ENCODE results near the gene POU2F1.

DNA sequence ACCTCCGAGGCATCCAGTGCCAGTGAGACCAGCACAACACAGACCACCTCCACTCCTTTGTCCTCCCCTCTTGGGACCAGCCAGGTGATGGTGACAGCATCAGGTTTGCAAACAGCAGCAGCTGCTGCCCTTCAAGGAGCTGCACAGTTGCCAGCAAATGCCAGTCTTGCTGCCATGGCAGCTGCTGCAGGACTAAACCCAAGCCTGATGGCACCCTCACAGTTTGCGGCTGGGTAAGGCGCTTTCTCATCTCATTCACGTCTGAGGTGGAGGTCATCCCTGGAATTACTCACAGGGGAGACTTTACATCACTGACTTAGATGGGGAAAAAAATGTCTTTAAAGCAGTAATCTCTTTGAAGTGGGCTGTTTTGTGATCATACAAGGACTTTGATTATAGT lies 191.4 kb downstream of the POU2F1 start:
- TF ChIP-seq, protein P1, sequence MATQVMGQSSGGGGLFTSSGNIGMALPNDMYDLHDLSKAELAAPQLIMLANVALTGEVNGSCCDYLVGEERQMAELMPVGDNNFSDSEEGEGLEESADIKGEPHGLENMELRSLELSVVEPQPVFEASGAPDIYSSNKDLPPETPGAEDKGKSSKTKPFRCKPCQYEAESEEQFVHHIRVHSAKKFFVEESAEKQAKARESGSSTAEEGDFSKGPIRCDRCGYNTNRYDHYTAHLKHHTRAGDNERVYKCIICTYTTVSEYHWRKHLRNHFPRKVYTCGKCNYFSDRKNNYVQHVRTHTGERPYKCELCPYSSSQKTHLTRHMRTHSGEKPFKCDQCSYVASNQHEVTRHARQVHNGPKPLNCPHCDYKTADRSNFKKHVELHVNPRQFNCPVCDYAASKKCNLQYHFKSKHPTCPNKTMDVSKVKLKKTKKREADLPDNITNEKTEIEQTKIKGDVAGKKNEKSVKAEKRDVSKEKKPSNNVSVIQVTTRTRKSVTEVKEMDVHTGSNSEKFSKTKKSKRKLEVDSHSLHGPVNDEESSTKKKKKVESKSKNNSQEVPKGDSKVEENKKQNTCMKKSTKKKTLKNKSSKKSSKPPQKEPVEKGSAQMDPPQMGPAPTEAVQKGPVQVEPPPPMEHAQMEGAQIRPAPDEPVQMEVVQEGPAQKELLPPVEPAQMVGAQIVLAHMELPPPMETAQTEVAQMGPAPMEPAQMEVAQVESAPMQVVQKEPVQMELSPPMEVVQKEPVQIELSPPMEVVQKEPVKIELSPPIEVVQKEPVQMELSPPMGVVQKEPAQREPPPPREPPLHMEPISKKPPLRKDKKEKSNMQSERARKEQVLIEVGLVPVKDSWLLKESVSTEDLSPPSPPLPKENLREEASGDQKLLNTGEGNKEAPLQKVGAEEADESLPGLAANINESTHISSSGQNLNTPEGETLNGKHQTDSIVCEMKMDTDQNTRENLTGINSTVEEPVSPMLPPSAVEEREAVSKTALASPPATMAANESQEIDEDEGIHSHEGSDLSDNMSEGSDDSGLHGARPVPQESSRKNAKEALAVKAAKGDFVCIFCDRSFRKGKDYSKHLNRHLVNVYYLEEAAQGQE (IDR thresholded peaks at IDR 0.05; ENCODE audit: borderline replicate concordance) = no peak
- TF ChIP-seq SMC3 (conservative IDR thresholded peaks at IDR 0.05; ENCODE audit: poor library complexity) = no peak
